ENCODE results near the gene OLFM2.
"Not testable (repeated sequence)": the region's sequence is repeated elsewhere in the genome, so short reads cannot be mapped to it uniquely, and the experiment has no call there.

Gene OLFM2

GRCh38 chr19:9823816-9824215, 112.5 kb downstream of the OLFM2 start:
- no peak for TF ChIP-seq CTCF (conservative IDR thresholded peaks at IDR 0.05; ENCODE audit: control insufficient read depth, insufficient read depth, low read depth, low read length)
- no peak overlapping the region for H3K4me3 ChIP-seq (ENCODE audit: control insufficient read depth, low read depth, low read length)
- DNase-seq (ENCODE audit: low read depth): no peak

GRCh38 chr19:9820034-9820433, 116.3 kb downstream of the OLFM2 start:
- DNase-seq (ENCODE audit: low read depth): not testable (repeated sequence)
- H3K4me3 ChIP-seq (ENCODE audit: control insufficient read depth, low read depth, low read length): peak overlapping the region; percentile 12

- DNase-seq (ENCODE audit: low read depth): no peak
- peak overlapping the region; percentile 12 for H3K4me3 ChIP-seq (ENCODE audit: control insufficient read depth, low read depth, low read length)
- TF ChIP-seq CTCF (conservative IDR thresholded peaks at IDR 0.05; ENCODE audit: control insufficient read depth, insufficient read depth, low read depth, low read length): no peak
Measured at GRCh38 chr19:9819596-9819909, 116.8 kb downstream of the OLFM2 start.

- no peak for TF ChIP-seq CTCF (conservative IDR thresholded peaks at IDR 0.05; ENCODE audit: control insufficient read depth, insufficient read depth, low read depth, low read length)
- H3K4me3 ChIP-seq (ENCODE audit: control insufficient read depth, low read depth, low read length): peak within 1 kb of the TSS; percentile 92
Measured at GRCh38 chr19:9818734-9819595, 117.3 kb downstream of the OLFM2 start, which contains the start of gene FBXL12. TSS of gene FBXL12 (minus strand) at chr19:9819079. CDS start at chr19:9818813, 266 bp downstream.

GRCh38 chr19:9818175-9818733, 118.1 kb downstream of the OLFM2 start:
- peak overlapping the region; percentile 92 for H3K4me3 ChIP-seq (ENCODE audit: control insufficient read depth, low read depth, low read length)
- no peak for TF ChIP-seq CTCF (conservative IDR thresholded peaks at IDR 0.05; ENCODE audit: control insufficient read depth, insufficient read depth, low read depth, low read length)
- no peak for DNase-seq (ENCODE audit: low read depth)

More at GRCh38 chr19:9818734-9819595, 117.3 kb downstream of the OLFM2 start, which contains the start of gene FBXL12:
- DNase-seq (ENCODE audit: low read depth): peak; percentile 99

GRCh38 chr19:9811139-9811538, 125.2 kb downstream of the OLFM2 start:
- no peak for TF ChIP-seq CTCF (conservative IDR thresholded peaks at IDR 0.05; ENCODE audit: control insufficient read depth, insufficient read depth, low read depth, low read length)
- H3K4me3 ChIP-seq (ENCODE audit: control insufficient read depth, low read depth, low read length): no peak overlapping the region

More at GRCh38 chr19:9811139-9811538, 125.2 kb downstream of the OLFM2 start:
- no peak for DNase-seq (ENCODE audit: low read depth)

Measured in fibroblast of mammary gland (primary cell).